Anterior cingulate cortex (tissue), 58 donors: Measurements from ENCODE around the gene TGM5.
A peak's percentile ranks its signal among the peaks of the same experiment; 100 is the strongest.
"Not testable (repeated sequence)": the region's sequence is repeated elsewhere in the genome, so short reads cannot be mapped to it uniquely, and the experiment has no call there.

ENCODE experiments used
- DNase-seq, 58 donors: peaks; one replicate each; lab custom pipeline; 2025; lab: John Stamatoyannopoulos, UW

TGM5 gene

DNA sequence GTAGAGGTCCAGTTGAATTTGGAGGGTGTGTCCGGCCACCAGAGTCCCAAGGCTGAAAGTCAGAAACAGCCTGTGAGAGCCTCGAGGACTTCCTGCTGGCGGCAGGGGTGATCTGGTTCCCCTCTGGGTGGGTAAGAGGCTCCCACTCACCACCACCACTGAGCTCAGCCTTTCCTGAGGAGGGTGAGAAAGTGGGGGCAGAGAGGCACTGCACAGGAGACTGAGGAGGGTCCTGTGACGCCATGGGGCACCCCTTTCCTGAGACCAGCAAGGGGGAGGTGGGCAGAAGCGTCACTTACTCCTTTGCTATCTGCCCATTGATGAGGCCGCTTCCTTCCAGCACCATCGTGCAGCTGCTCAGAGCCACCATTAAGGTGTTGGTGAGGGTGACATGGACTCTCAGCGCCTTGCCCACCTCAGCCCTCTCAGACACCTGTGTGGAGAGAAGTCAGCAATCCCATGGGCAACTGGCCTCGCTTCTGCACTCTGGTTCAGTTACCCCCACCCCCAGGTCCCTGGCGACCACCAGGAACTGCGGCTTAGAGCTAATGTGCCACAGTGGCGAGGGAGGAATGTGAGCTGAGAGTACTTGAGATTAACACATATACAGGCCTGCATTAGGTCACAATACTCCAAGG, 10.0 kb upstream of the TGM5 start:
- DNase-seq, result no peak

DNA sequence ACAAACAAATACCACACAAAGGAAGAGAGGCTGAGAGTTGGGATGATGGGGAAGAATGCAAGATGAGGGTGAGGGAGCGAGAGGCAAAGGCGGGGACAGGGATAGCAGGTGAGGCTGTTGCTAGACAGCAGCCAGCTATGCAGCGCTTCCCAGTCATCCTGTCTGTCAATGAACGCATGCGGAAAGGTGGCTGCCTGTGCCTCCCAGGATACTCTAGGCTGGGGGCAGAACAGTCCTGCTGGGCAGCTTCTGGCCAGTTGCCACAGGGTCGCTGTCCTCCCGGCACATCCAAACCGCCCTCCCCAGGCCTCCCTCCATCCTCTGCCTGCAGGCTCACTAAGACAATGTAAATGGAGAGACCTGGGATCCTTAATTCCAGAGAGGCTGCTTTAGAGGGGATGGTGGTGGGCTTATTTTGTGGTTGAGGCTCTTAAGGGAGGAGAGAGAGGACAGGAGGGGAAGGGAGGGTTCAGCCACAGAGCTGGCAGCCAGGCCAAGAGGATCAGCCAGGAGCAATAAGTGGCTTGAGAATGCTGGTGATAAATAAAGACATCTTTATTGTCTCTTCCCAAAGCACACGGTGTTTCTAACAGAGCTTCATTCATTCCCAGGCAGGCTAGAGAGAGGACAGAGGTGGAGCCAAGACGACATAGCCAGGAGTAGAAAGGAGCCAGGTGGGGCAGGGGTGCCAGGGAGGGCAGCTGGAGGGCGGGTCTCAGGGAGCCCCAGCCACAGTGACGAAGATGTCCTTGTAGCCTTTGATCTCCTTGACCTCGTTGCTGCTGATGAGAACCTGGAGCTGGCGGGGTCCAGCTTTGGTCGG, 9.2 kb upstream of the TGM5 start:
- DNase-seq, result no peak

DNA sequence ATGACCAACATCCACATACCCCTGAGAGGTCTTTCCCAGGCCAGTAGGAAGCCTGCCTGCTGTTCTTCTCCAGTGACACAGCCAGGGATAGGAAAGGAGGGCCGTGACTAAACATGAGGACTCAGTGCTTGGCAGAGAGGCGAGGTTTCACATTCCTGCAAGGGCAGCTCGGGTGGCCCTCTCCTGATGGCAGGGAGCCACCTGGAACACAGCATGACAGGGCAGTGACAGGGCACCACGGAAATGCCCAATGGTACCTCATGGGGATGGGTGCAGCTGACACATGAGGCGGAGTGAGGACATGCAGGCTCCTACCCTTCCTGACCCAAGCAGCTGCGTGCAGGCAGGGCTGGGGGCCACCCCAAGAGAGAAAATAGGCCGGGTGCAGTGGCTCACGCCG, 7.4 kb upstream of the TGM5 start:
- peak in 1 of 58 donors; percentile 26 for DNase-seq

DNA sequence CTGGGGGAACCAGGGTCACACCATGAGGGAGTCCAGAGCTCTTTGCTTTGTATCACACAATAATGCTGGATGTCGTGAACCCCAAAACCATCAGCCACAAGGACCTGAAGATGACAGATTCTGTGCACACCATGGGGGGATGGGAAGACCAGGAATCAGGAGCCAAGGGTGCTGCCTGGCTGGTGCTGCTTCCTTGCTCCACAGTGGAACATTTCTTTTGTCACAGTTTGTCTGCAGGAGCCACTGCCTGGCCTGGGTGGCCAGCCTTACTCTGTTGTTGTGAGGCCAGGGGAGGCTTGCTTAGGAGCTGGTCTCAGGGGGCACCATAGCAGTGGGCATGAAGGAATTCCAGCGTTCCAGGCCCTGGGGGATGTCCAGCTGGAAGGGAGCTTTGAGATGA, 6.5 kb upstream of the TGM5 start:
- DNase-seq, result peak in 1 of 58 donors; percentile 45

DNA sequence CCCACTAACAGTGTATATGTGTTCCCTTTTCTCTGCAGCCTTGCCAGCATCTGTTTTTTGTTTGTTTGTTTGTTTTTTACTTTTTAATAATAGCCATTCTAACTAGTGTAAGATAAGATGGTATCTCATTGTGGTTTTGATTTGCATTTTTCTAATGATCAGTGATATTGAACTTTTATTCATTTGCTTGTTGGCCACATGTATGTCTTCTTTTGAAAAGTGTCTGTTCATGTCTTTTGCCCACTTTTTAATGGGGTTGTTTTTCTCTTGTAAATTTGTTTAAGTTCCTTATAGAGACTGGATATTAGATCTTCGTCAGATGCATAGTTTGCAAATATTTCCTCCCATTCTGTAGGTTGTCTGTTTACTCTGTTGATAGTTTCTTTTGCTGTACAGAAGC, 5.2 kb upstream of the TGM5 start:
- DNase-seq, result not testable (repeated sequence)

DNA sequence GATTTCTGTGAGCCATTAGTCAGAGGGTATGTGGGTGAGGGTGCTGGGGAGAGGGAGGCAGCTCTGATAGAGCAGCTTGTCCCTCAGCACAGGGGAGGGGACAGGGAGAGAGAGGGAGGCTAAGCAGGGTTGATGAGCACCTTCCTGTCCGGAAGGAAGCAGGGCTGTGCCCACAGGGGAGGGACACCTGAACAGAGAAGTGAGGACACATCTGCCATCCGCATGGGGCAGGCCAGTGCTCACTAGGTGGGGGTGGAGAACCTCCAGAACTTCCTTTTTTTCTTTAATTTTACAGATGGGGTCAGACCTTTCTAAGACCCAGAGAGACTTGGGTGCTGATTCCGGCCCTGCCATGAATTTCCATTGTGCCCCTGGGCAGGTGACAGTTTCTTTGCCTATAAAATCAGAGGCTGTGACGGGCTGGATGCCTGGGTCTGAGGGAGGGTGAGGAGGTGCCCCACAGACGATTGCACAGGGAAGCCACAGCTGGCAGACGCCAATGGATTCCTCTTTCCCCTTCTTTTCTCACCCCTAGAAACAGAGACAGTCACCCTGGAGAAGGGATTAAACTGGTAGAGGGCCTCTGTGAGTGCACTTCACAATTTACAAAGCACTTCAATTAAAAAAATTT, 4.1 kb upstream of the TGM5 start:
- DNase-seq, result no peak

DNA sequence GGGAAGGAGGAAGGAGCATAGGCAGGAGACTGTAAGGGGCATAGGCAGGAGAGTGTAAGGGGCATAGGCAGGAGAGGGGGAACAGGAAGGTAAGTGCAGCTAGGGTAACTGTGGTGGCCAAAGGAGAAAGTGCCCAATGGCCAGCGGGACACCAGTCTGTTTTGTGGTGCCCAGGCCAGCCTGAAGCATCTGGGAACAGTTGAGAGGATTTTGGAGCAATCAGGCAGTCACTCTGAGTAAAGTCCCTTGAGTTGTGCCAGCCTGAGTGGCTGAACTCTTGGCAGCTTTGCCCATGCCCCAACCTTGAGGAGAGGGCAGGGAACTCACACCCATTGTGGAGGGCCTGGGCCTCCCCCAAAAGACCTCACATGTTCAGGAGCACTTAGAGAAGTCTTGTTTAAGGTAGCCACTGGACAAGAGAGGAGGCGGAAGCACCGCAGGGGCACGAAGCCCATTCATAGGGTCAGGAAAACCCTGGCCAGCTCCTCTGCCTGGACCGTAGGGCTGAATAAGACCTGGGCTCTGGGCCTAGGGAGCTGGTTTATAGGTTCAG, 3.5 kb upstream of the TGM5 start:
- peak in 8 of 58 donors; percentile 8 to 42 (median 18) for DNase-seq

DNA sequence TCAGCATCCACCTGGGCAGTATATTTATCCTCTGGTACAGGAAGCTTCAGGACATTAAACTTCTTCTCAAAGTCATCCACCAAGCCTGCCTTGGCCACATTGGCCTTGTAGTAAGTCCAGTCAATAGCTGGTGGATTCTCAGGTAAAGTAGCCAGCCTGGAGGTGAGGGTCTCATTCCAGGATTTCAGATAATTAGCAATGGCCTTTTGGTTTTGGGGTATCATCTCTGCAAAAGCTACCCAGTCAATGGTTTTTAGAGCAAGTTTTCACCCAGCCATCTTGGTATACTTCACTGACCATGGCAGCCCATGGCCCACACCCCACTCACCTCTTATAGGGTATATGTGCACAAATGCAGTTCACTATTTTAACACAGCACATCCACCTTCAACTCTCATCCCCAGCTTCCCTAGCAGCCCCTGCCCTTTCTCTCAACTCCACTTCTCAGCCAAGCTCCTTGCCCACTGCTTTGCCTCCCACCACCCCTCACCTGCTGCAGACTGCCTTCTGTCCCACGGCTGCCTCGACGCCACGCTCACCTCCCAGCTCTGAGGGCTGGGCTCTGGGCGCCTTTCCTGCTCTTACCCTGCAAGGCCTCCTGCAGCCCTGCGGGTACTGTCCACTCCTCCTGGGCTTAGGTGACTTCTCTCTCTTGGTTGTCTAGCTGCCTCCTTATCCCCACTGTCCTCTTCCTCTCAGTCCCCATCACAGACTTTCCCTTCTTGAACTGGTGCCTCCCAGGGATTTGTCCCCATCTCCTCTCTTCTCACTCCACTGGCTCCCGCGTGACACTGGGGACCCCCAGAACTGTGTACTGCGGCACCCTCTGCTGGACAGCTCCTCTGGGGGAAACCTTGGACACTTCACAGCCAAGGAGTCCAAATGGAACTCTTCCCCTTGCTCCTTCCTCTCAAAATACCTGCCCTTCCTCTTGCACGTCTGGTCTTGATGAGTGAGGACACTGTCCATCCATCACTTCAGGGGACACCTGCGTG, 1.7 kb upstream of the TGM5 start:
- peak in 2 of 58 donors; percentile 7 to 9 for DNase-seq

DNA sequence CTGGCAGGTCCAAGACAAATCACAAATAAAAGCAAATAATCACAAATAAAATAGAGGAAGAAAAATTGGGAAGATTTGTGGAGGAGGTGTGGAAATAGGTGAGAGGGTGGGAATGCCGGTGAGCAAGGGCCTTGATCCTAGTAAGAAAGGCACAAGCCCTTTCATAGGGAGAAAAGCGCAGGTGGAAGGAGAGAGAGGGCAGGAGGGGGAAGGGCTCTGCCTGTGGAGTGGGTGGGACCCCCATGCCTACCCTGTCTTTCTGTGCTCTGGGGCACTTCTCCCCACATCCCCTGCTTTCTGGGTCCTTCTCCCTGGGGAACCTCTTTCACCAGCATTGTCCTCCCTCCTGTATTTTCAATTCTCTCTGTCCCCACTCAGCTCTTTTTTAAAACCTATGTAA, 711 bp upstream of the TGM5 start:
- no peak for DNase-seq

DNA sequence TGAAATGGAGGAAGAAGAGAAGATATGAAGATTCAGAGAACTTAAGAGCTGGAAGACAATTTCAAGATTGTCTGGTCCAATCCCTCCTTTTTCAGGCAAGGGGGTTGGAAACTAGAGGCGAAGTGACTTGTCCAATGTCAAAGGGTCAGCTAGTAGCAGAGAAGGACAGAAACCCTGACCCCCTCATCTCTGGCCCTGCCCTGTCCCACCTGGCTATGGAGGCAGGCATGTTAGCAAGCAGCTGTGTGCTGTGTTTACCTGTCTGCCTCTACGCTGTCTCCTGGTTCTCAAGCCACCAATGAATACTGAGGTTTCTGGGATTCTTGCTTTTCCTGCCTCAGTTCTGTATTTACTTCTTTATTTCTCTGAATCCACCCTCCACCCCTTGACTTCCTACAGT, 342 bp downstream of the TGM5 start:
- no peak for DNase-seq

DNA sequence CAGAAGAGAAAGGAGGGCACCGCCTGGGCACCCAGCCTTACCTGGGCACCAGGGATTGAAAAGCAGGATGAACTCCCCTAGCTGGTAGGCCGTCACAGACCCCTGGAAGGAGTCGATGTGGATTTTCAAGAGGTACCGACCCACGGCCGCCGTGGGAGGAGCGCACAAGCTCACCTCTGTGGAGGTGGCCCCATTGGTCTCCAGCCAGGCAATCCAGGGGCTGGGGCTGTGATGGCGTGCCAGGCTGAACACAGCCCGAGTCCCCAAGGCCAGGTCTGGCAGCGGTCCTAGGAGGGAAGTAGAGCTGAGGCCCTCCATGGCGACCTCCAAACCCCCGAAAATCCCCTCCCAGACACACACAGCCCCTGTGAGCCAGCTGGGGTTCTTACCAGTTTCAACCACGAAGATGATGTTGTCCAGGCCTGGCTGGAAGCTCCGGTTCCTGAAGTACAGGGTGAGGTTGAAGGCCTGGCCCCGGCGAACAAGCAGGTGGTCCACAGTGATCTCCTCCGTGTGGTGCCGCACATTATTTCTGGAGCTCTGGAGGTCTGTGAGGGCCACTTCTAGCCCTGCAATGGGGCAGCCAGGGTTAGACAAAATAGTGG, 6.6 kb downstream of the TGM5 start:
- DNase-seq, result no peak

DNA sequence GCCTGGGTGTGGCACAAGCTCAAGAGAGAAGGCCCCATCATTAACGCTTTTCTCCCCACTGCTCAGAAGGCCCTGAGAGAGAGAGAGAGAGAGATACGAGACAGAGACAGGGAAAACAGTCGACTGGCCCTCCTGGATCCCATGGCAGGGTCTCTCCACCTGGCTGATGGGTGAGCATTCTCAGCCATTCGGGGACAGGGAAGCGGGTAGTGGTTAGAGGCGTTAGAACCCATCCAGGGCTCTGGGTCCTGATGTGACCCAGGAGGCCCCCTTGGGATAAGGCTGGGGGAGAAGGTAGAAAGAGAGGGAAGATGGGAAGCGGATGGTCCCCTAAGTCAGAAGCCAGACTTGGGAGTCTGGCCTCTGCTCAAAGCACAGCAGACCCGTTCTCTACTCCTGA, 7.9 kb downstream of the TGM5 start:
- no peak for DNase-seq

DNA sequence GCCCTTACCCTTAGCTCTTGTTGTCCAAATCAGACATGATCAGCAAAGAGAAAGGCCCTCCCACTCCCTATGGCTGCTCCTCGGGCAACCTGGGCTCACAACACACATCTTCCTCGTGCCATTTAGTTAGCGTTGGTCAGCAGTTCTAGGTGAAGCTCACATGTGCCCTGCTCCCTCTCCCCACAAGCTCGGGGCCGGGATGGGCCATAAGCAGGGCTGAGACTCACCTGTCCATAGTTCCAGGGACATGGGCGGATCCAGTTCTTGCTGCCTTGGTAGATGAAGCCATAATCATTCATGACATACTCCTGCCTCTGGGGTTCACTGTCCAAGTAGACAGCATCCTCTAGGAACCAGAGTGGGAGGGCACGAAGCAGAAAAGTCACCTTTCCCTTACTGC, 10.4 kb downstream of the TGM5 start:
- no peak for DNase-seq

DNA sequence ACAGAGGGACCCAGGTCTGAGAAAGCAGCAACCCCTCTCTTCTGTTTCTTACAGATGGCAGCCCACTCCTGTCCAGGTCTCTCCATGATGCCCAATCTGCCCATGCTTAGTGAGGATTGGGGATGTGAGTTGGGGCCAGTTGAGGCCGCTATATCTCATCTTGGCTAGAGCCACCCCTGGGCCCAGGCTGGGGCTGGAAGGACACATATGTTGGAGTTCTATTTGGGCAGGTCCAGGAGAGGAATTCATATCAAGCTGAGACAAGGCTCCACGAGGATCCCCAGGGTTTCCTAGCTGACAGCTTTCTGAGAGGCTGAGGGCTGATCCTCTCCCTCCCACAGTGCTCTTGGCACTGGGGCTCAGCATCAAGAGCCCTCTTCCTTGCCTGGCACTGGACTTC, 11.4 kb downstream of the TGM5 start:
- no peak for DNase-seq

DNA sequence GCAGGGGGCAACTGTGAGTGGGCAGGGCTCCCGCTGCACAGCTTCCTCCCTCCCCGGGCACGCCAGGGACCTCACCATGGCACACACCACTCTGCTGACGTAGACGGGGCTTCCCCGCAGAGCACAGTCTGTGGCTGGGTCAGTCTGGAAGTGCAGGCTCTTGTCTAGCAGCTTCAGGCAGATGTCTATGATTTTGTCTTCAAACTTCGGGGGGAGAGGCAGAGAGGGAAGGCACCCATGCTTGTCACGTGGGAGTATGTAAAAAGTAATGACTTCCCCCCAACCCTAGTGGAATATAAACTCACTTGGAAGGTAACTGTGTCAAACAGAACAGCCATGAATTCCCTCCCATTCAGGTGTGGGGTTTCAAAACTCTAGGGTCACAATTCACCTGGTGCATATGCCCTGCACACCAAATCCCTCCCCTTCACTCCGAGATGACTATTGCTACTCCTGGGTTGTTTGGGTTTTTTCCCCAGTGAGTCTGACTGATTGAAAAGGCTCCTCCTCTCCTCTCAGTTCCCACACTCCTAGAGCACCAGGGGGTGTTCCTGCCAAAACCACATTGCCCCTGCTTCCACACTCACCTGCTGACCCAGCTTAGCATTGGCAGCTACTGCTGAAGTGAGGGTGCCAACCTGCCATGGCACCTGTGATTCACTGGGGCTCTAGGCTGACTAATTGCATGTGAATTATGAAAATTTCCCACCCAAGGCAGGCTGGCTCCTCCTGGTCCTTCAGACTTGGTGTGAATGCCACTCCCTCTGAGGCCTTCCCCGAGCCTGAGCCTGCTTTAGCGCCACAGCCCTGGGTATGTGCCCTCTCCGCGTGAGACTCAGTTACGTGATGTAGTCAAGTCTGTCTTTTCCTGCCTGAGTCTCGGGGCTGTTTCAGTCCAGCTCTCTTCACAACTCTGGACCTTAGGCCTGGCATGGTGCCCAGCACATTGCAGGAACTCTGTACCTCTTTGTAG, 13.0 kb downstream of the TGM5 start:
- DNase-seq, result peak in 1 of 58 donors; percentile 6

DNA sequence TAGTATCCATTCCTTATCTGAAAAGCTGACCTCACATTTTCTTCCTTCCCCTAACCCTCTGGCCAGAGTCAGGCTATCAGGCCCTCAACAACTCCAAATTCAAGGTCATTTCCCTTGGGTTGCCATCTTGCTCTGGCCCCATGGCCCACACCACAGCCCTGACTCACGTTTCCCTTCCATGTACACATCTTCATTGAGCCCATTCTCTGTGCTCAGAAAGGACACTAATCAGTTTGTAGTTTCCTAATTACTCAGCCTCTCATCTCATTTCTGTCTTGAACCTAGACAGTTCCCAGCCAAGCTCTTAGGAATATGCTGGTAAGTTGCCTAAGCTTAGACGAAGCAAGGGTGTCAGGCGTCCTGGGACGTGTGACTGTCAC, 14.9 kb downstream of the TGM5 start:
- no peak for DNase-seq

DNA sequence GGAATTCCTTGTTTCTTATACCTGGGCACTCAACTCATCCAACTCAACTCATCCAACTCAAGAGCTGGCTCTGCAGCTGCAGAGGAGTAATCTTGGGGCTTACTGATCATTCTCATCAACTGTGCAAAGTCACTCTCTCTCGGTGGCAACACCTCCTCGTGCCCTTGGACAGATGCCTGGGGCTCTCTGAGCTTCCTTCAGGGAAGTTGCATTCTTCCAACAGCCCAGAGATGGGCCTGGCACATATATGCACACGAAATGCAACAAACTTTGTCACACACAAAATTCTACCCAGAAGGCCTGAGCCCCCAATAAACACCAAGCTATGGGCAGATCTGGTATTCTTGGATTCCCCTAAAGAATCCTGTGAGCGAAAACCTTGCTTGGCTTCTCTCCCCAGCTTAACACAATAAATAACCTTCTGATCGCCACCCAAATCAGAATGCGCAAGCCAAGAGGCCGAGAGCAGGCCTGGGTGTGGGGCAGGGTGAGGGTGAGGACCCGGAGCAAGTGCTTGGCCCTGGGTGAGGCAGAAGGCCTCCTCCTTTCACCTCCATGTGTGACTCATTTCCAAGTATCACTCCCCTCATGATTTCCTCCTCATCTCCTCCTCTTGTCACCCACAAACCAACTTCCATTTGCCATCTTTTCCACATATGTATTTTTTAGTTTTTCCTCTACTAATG, 15.4 kb downstream of the TGM5 start:
- no peak for DNase-seq

DNA sequence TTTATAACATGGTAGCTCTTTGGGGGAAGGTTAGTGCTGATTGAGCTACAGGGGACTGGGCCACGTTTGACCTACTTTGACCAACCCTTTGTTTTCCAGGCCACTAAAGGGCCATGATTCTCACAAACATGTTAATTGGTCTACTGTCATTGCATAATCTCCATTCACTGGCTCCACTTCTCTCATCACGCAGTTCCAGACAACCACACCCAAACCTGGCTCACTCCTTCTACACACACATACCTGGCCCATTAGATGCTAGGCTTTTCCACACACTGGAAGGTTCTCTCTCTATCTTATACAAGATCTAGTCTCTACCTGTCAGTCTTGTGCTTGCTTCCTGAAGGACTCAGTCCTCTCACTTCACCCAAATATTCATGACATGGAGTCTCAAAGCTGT, 15.9 kb downstream of the TGM5 start:
- DNase-seq, result no peak
